IMR-90 (cell line): ENCODE data around the gene DLX3. TPM values are rescaled to one million over a fixed set of nuclear protein-coding genes. Genes with fewer than 3 reads are reported as not detected.
"Not testable (repeated sequence)": the region's sequence is repeated elsewhere in the genome, so short reads cannot be mapped to it uniquely, and the experiment has no call there.

ENCODE experiments used
- ATAC-seq: fragments of 200-7000 bp; cut with Tn5 transposase; 2 replicates; pipeline ENCODE4 v1.9.1; 2020; ENCODE audit warnings: low read depth, mild to moderate bottlenecking, moderate library complexity
- BruUV-seq: library from RNA; stranded (reverse); fragments of 400-500 nt; replicated peaks from 2 replicates; lab custom pipeline; 2021; lab: Mats Ljungman, UMichigan
- CTCF ChIA-PET: fragments of 300-600 bp; formaldehyde crosslinking; extraction: SDS; loops from one replicate; lab custom pipeline; 2021; ENCODE audit warnings: antibody characterized with exemption; lab: Yijun Ruan, JAX
- POLR2A ChIA-PET: fragments of 300-600 bp; sonication (Branson Sonifier 250); formaldehyde crosslinking; loops from one replicate; lab custom pipeline; 2022; ENCODE audit warnings: antibody characterized with exemption; ENCODE audit not compliant: unreplicated experiment; lab: Charles Lee
- DNase-seq: peaks from one replicate; pipeline ENCODE4 v3.0.0; 2013
- H2AFZ ChIP-seq: replicated peaks from 2 replicates; pipeline ENCODE3; 2013; ENCODE audit warnings: low read length, mild to moderate bottlenecking; ENCODE audit not compliant: poor library complexity
- H2AK5ac ChIP-seq: 2 replicates; pipeline ENCODE4 v1.6.1; 2013; ENCODE audit warnings: low read depth, low read length, inconsistent platforms
- H2AK9ac ChIP-seq: replicated peaks from 2 replicates; pipeline ENCODE3; 2013; ENCODE audit warnings: mild to moderate bottlenecking, low read depth, low read length, moderate library complexity; ENCODE audit not compliant: poor library complexity
- H2BK120ac ChIP-seq: 2 replicates; pipeline ENCODE4 v1.6.1; 2013; ENCODE audit warnings: low read depth, low read length, inconsistent platforms
- H2BK15ac ChIP-seq: 3 replicates; pipeline ENCODE4 v1.6.1; 2013; ENCODE audit warnings: low read depth, low read length, inconsistent platforms
- H2BK20ac ChIP-seq: 2 replicates; pipeline ENCODE4 v1.6.1; 2013; ENCODE audit warnings: low read depth, mild to moderate bottlenecking, inconsistent platforms, low read length, moderate library complexity
- H2BK5ac ChIP-seq: 2 replicates; pipeline ENCODE4 v1.6.1; 2013; ENCODE audit warnings: mild to moderate bottlenecking, low read depth, low read length, inconsistent platforms; ENCODE audit not compliant: poor library complexity, severe bottlenecking
- H3K14ac ChIP-seq: replicated peaks from 2 replicates; pipeline ENCODE4 v1.6.1; 2013; ENCODE audit warnings: low read depth, low read length, inconsistent platforms
- H3K18ac ChIP-seq: 2 replicates; pipeline ENCODE4 v1.6.1; 2013; ENCODE audit warnings: low read depth, low read length, control low read depth
- H3K23ac ChIP-seq: 2 replicates; pipeline ENCODE4 v1.6.1; 2013; ENCODE audit warnings: low read depth, low read length, inconsistent platforms
- H3K27ac ChIP-seq: 2 replicates; pipeline ENCODE4 v1.5.1; 2013; ENCODE audit warnings: mild to moderate bottlenecking, control low read depth, low read length; ENCODE audit not compliant: insufficient read depth
- H3K27me3 ChIP-seq: 2 replicates; pipeline ENCODE4 v1.6.1; 2013; ENCODE audit warnings: low read length; ENCODE audit not compliant: control insufficient read depth, insufficient read depth
- H3K36me3 ChIP-seq: 2 replicates; pipeline ENCODE4 v1.6.1; 2013; ENCODE audit warnings: low read length, mixed read lengths; ENCODE audit not compliant: control insufficient read depth, insufficient read depth
- H3K4ac ChIP-seq: 2 replicates; pipeline ENCODE4 v1.6.1; 2013; ENCODE audit warnings: low read depth, low read length, inconsistent platforms
- H3K4me1 ChIP-seq: 2 replicates; pipeline ENCODE4 v1.6.1; 2013; ENCODE audit warnings: low read length, mixed read lengths; ENCODE audit not compliant: control insufficient read depth, insufficient read depth
- H3K4me2 ChIP-seq: 2 replicates; pipeline ENCODE4 v1.6.1; 2013; ENCODE audit warnings: low read depth, mild to moderate bottlenecking, control low read depth, low read length, moderate library complexity
- H3K4me3 ChIP-seq: 2 replicates; pipeline ENCODE4 v1.5.1; 2013; ENCODE audit warnings: low read depth, mild to moderate bottlenecking, control low read depth, low read length, moderate library complexity; ENCODE audit not compliant: insufficient read depth
- H3K56ac ChIP-seq: 2 replicates; pipeline ENCODE4 v1.6.1; 2013; ENCODE audit warnings: low read length, inconsistent platforms; ENCODE audit not compliant: insufficient read depth; ENCODE audit errors: extremely low read depth
- H3K79me1 ChIP-seq, 2 experiments: 2 replicates each; pipeline ENCODE4 v1.6.1; 2013; ENCODE audit warnings: low read length in 2 of 2, inconsistent platforms in 1 of 2, low read depth in 1 of 2
- H3K9ac ChIP-seq: 2 replicates; pipeline ENCODE4 v1.6.1; 2013; ENCODE audit warnings: low read depth, low read length, control low read depth
- H3K9me1 ChIP-seq: 2 replicates; pipeline ENCODE4 v1.6.1; 2013; ENCODE audit warnings: low read length, inconsistent platforms; ENCODE audit not compliant: insufficient read depth
- H3K9me3 ChIP-seq: 2 replicates; pipeline ENCODE4 v1.6.1; 2013; ENCODE audit warnings: low read length; ENCODE audit not compliant: control insufficient read depth, insufficient read depth
- H4K20me1 ChIP-seq: 2 replicates; pipeline ENCODE4 v1.6.1; 2013; ENCODE audit warnings: low read length, inconsistent platforms; ENCODE audit not compliant: insufficient read depth
- H4K5ac ChIP-seq: 2 replicates; pipeline ENCODE4 v1.6.1; 2013; ENCODE audit warnings: mild to moderate bottlenecking, low read depth, low read length, control low read depth
- H4K8ac ChIP-seq, 2 experiments: 2 replicates each; pipeline ENCODE4 v1.6.1; 2013; ENCODE audit warnings: low read depth in 2 of 2, low read length in 2 of 2, control low read depth in 1 of 2, inconsistent platforms in 1 of 2
- H4K91ac ChIP-seq: 2 replicates; pipeline ENCODE4 v1.6.1; 2013; ENCODE audit warnings: low read depth, low read length, inconsistent platforms; ENCODE audit not compliant: insufficient read depth
- BHLHE40 ChIP-seq: fragments of 150-350 bp; IDR thresholded peaks from 2 replicates; pipeline ENCODE4 v1.6.1; 2016; ENCODE audit warnings: mild to moderate bottlenecking, low read depth, low read length
- FOS ChIP-seq: fragments of 150-350 bp; IDR thresholded peaks from 2 replicates; pipeline ENCODE4 v1.6.1; 2016; ENCODE audit warnings: low read depth, low read length
- MAFK ChIP-seq: IDR thresholded peaks from 2 replicates; pipeline ENCODE4 v1.6.1; 2012; ENCODE audit warnings: low read depth, low read length, improper control_type of control experiment
- MXI1 ChIP-seq: IDR thresholded peaks from 2 replicates; pipeline ENCODE4 v1.6.1; 2012; ENCODE audit warnings: low read depth, mild to moderate bottlenecking, low read length, moderate library complexity, borderline replicate concordance
- RAD21 ChIP-seq: IDR thresholded peaks from 2 replicates; pipeline ENCODE4 v1.6.1; 2012; ENCODE audit warnings: low read length, improper control_type of control experiment
- RCOR1 ChIP-seq: IDR thresholded peaks from 2 replicates; pipeline ENCODE4 v1.6.1; 2012; ENCODE audit warnings: mild to moderate bottlenecking, low read length, improper control_type of control experiment; ENCODE audit not compliant: insufficient replicate concordance
- SMC3 ChIP-seq: fragments of 150-350 bp; IDR thresholded peaks from 2 replicates; pipeline ENCODE4 v1.6.1; 2016; ENCODE audit warnings: low read depth, mild to moderate bottlenecking, antibody characterized with exemption, low read length, moderate library complexity
- WGBS, 2 experiments: methylation state at CpG; one replicate each; pipeline versions ENCODE4 v1.1.5 to v1.1.7; 2013; ENCODE audit warnings: missing lambda C conversion rate in 2 of 2; ENCODE audit not compliant: insufficient read length in 1 of 2; ENCODE audit errors: extremely low coverage in 2 of 2; 5-methylcytosine and 5-hydroxymethylcytosine counted together
- dilution Hi-C: fragments of 300-500 bp; cut with HindIII; formaldehyde crosslinking; loops from one replicate; pipeline ENCODE4 v1.14.3; 2018; ENCODE audit warnings: low sequenced_read_pairs; ENCODE audit not compliant: unreplicated experiment
- in situ Hi-C: fragments of 300-500 bp; cut with MboI; formaldehyde crosslinking; loops from 3 replicates; pipeline ENCODE4 v1.14.3; 2019; ENCODE audit warnings: low sequenced_read_pairs, inconsistent platforms, mixed read lengths
- intact Hi-C: fragments of 100-400 bp; cut with micrococcal nuclease; formaldehyde crosslinking; loops from 2 replicates; pipeline ENCODE4 v1.10.0; 2022
- polyA plus RNA-seq, 3 experiments: library from polyadenylated mRNA; depleted of rRNA; stranded (reverse); fragments of >200 nt; gene quantifications; 2 replicates each; pipeline ENCODE4 v1.2.3, GENCODE V29; 2012; ENCODE audit warnings: low replicate concordance in 1 of 3
- total RNA-seq: library from RNA; depleted of rRNA; stranded (reverse); fragments of >200 nt; gene quantifications from 2 replicates; pipeline ENCODE4 v1.2.3, GENCODE V29; 2012

The DLX3 gene
- total and polyA plus RNA-seq, 2 of the 4 experiments (the other 2 are of a cell fraction) = not detected

DNA sequence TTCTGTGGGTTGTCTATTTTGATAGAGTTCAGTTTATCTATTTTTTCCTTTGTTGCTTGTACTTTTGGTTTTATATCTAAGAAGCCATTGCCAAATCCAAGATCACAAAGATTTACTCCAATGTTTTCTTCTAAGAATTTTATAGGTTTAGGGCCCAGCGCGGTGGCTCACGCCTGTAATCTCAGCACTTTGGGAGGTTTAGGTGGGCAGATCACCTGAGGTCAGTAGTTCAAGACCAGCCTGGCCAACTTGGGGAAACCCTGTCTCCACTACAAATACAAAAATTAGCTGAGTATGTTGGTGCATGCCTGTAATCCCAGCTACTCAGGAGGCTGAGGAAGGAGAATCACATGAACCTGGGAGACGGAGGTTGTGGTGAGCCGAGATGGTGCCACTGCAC lies 47.2 kb upstream of the DLX3 start (continued):
- no peak for TF ChIP-seq MXI1
- TF ChIP-seq FOS = no peak
- TF ChIP-seq SMC3 = no peak
- no peak for TF ChIP-seq BHLHE40
- no peak for TF ChIP-seq RCOR1
- no peak for TF ChIP-seq RAD21
- no peak for TF ChIP-seq MAFK

DNA sequence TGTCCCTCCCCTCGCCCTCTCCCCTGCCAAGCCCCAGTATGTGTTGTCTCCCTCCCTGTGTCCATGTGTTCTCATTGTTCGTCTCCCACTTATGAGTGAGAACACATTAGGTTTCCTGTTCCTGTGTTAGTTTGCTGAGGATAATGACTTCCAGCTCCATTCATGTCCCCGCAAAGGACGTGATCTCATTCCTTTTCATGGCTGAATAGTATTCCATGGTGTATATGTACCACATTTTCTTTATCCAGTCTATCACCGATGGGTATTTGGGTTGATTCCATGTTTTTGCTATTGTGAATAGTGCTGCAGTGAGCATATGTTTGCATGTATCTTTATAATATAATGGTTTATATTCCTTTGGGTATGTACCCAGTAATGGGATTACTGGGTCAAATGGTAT lies 45.5 kb upstream of the DLX3 start:
- H3K36me3 ChIP-seq, H4K5ac ChIP-seq, H2AK5ac ChIP-seq, H2AFZ ChIP-seq, H3K18ac ChIP-seq, H3K27me3 ChIP-seq, H3K4ac ChIP-seq, in situ Hi-C loops, H3K56ac ChIP-seq, H3K79me1 ChIP-seq, H3K14ac ChIP-seq, ATAC-seq, H2AK9ac ChIP-seq, H4K8ac ChIP-seq, H2BK5ac ChIP-seq, H3K23ac ChIP-seq, H3K4me2 ChIP-seq, H3K4me3 ChIP-seq, H4K91ac ChIP-seq, H4K20me1 ChIP-seq, dilution Hi-C loops, H2BK20ac ChIP-seq, H2BK120ac ChIP-seq, H3K9ac ChIP-seq, H3K27ac ChIP-seq, H3K9me3 ChIP-seq, H2BK15ac ChIP-seq, intact Hi-C loops, POLR2A ChIA-PET, BruUV-seq, DNase-seq: not testable (repeated sequence)
- WGBS, 2 experiments = no CpG with 5 or more reads among the region's 5 CpGs
- Histone ChIP-seq H3K9me1 (peaks cover 18% of the 10 kb centered on the region; the same call in 1 of the 2 replicates), H3K4me1 (peaks cover 25% of the 10 kb centered on the region)
- CTCF ChIA-PET = interaction anchor here (1.0 kb wide), 1 partner anchor 13 kb away, joined by 3 read pairs; no protein-coding TSS in a partner anchor
